ENCODE results near the gene RXRG. TPM values are rescaled to one million over a fixed set of nuclear protein-coding genes. Genes with fewer than 3 reads are reported as not detected.
"Not testable (repeated sequence)": the region's sequence is repeated elsewhere in the genome, so short reads cannot be mapped to it uniquely, and the experiment has no call there.

The RXRG gene
- total and polyA plus RNA-seq, 12 donors: 0.17 to 2.4 (median 1.0) TPM; not detected in 2

DNA sequence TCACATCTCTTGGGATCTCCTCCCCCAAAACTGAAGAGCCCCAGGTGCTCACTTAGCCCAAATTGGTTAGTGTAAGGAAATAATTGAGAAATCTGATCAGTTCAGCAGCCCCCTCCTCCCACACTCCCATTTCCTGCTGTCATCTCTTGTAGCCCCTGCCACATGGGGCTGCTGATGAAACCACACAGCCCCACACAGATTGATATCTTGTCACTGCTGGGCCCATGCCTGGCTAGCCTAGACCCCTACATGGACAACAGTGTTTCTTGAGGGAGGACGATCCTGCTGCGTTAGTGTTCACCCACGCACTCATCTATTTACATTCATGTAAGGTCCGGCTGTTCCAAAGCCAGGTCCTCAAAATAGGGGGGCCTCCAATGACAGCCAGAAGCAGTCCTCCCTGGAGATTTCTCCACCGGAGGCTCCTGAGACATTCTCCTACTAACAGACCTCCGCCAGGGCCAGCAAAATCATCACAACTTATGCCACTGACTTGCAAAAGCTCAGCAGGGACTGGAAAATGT lies 23.9 kb upstream of the RXRG start:
- intact Hi-C loops (cut with DNase I): no loop called here
- DNase-seq: no peak
- Histone ChIP-seq H3K36me3 (replicated peaks in 1 of 2) (no peaks in the 10 kb centered on the region), H3K4me1 (replicated peaks in 1 of 2) (no peaks in the 10 kb centered on the region), H3K4me3 (no peak overlapping the region), H3K27me3 (peaks cover 7% of the 10 kb centered on the region), H3K9me3 (replicated peaks in 1 of 3) (no peaks in the 10 kb centered on the region), H3K27ac (no peak overlapping the region)
- WGBS, 4 donors: 85 to 93% (median 86%) methylated on average over 3 to 6 of the region's 6 CpGs
- no peak for TF ChIP-seq POLR2A (IDR thresholded peaks at IDR 0.05)
- TF ChIP-seq, protein P1, sequence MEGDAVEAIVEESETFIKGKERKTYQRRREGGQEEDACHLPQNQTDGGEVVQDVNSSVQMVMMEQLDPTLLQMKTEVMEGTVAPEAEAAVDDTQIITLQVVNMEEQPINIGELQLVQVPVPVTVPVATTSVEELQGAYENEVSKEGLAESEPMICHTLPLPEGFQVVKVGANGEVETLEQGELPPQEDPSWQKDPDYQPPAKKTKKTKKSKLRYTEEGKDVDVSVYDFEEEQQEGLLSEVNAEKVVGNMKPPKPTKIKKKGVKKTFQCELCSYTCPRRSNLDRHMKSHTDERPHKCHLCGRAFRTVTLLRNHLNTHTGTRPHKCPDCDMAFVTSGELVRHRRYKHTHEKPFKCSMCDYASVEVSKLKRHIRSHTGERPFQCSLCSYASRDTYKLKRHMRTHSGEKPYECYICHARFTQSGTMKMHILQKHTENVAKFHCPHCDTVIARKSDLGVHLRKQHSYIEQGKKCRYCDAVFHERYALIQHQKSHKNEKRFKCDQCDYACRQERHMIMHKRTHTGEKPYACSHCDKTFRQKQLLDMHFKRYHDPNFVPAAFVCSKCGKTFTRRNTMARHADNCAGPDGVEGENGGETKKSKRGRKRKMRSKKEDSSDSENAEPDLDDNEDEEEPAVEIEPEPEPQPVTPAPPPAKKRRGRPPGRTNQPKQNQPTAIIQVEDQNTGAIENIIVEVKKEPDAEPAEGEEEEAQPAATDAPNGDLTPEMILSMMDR (IDR thresholded peaks at IDR 0.05): no peak

DNA sequence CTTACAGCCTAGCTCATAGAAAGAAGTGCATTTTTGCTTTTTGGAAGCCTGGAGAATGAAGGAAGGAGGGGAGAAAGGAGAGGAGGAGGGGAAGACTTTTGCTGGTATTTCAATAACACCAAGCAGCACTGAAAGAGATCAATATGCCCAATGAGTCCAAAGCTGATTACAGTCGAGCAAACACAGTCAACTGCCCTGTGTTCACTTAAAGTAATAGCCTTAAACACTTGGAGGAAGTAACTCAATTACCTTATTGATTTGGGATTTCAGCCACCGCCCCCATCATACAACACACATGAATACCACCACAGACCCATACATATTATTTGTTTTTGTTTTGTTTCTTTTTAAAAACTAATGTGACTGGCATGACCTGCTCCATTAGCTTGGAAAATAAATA lies 23.3 kb upstream of the RXRG start:
- H3K4me1 ChIP-seq (replicated peaks in 1 of 2): no peaks in the 10 kb centered on the region
- H3K36me3 ChIP-seq (replicated peaks in 1 of 2): no peaks in the 10 kb centered on the region
- peaks cover 7% of the 10 kb centered on the region for H3K27me3 ChIP-seq
- H3K9me3 ChIP-seq (replicated peaks in 1 of 3): no peaks in the 10 kb centered on the region
- 56 to 74% (median 67%) methylated on average over 2 of the region's 2 CpGs for WGBS, 4 donors
- intact Hi-C loops (cut with DNase I): no loop called here
- TF ChIP-seq, protein P1 (IDR thresholded peaks at IDR 0.05): no peak
- TF ChIP-seq POLR2A (IDR thresholded peaks at IDR 0.05): no peak
- no peak overlapping the region for H3K27ac ChIP-seq
- no peak for DNase-seq
- H3K4me3 ChIP-seq: no peak overlapping the region

- intact Hi-C loops (cut with DNase I): no loop called here
- Histone ChIP-seq H3K4me1 (replicated peaks in 1 of 2) (no peaks in the 10 kb centered on the region), H3K27me3 (peaks cover 7% of the 10 kb centered on the region), H3K36me3 (replicated peaks in 1 of 2) (no peaks in the 10 kb centered on the region), H3K27ac (no peak overlapping the region), H3K4me3 (no peak overlapping the region), H3K9me3 (replicated peaks in 1 of 3) (no peaks in the 10 kb centered on the region)
- TF ChIP-seq, protein P1 (IDR thresholded peaks at IDR 0.05): no peak
- no peak for TF ChIP-seq POLR2A (IDR thresholded peaks at IDR 0.05)
- no peak for DNase-seq
- WGBS, 4 donors: 74 to 78% (median 75%) methylated on average over 3 to 7 of the region's 7 CpGs
These were observed 22.8 kb upstream of the RXRG start for GRCh38 chr1:165467706-165468105.

DNA sequence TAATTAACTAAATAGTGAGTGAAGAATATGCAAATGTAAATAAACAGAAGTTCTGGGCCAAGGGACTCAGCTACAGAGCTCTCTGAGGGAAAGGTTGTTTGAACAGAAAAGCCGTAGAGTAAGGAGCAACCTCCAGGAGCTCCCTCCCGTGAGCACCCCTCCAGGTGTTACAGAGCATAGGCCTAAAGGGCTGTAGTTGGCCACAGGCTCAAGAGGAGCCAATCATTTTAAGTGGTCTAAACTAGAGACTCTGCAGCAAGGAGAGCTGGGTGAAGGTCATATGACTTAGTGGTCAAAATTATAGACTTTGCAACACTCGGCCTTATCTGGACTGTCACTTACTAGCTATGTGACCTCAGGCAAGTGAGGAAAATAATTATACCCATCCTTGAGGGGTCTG lies 19.1 kb upstream of the RXRG start:
- TF ChIP-seq, protein P1 (IDR thresholded peaks at IDR 0.05): no peak
- TF ChIP-seq POLR2A (IDR thresholded peaks at IDR 0.05): no peak
- intact Hi-C loops (cut with DNase I): no loop called here

DNA sequence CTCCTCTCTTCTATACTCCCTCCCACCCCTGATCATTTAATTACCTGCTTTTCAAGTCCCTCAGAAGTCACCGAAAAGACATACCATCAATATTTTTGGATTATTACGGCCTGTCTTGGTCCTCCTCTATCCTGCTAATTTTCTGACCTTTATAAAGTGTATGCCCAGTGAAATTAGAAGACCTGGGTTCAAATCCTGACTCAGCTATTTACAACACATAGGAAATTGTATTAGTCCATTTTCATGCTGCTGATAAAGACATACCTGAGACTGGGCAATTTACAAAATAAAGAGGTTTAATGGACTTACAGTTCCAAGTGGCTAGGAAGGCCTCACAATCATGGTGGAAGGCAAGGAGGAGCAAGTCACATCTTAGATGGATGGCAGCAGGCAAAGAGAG lies 14.8 kb upstream of the RXRG start:
- 82 to 90% (median 83%) methylated on average over 2 of the region's 2 CpGs for WGBS, 4 donors
- H3K27ac ChIP-seq; H3K4me1 ChIP-seq (replicated peaks in 1 of 2); intact Hi-C loops (cut with DNase I); H3K27me3 ChIP-seq; H3K36me3 ChIP-seq (replicated peaks in 1 of 2); H3K9me3 ChIP-seq (replicated peaks in 1 of 3); H3K4me3 ChIP-seq; DNase-seq: not testable (repeated sequence)

More for the DNA sequence above, 19.1 kb upstream of the RXRG start:
- H3K27me3 ChIP-seq: peaks cover 7% of the 10 kb centered on the region
- H3K36me3 ChIP-seq (replicated peaks in 1 of 2): no peaks in the 10 kb centered on the region
- no peak for DNase-seq
- no peaks in the 10 kb centered on the region for H3K9me3 ChIP-seq (replicated peaks in 1 of 3)
- H3K27ac ChIP-seq: no peak overlapping the region
- H3K4me3 ChIP-seq: no peak overlapping the region
- 66 to 75% (median 73%) methylated on average over 3 of the region's 3 CpGs for WGBS, 4 donors
- H3K4me1 ChIP-seq (replicated peaks in 1 of 2): no peaks in the 10 kb centered on the region

All from adrenal gland (tissue), 12 donors.